H1 (cell line): ENCODE measurements around the gene IKZF1. TPM values are rescaled to one million over a fixed set of nuclear protein-coding genes. Genes with fewer than 3 reads are reported as not detected.

Experiments used
- PHF8 ChIP-seq: fragments of 200-600 bp; sonication (generic); conservative IDR thresholded peaks from 2 replicates; pipeline ENCODE4 v1.7.1; 2012; ENCODE audit warnings: low read depth, mild to moderate bottlenecking, inconsistent platforms, low read length, moderate library complexity
- TAF7 ChIP-seq: optimal IDR thresholded peaks from 2 replicates; pipeline ENCODE3; 2011; ENCODE audit warnings: low read depth, mild to moderate bottlenecking, inconsistent platforms, low read length, moderate library complexity, borderline replicate concordance
- polyA plus RNA-seq, 7 experiments: library from polyadenylated mRNA; depleted of rRNA in 3 of 7; stranded (reverse) in 5 of 7; unstranded in 2 of 7; fragments of >200 nt in 5 of 7; fragments of 200-250 nt in 2 of 7; gene quantifications; 1 replicate in 5 of 7; 2 replicates in 1 of 7; 4 replicates in 1 of 7; pipeline versions ENCODE4 v1.2.1 to v1.2.3, GENCODE V29; 2011 to 2013; ENCODE audit warnings: missing spikeins in 2 of 7, mixed read lengths in 2 of 7
- total RNA-seq: library from RNA; stranded (reverse); fragmentation: NEBNext Ultra II Directional; extraction: Animal tissue kit (Norgen Biotek cat#: 25700); gene quantifications from 2 replicates; pipeline ENCODE4 v1.2.1, GENCODE V29; 2021

IKZF1 gene
- total and polyA plus RNA-seq, 2 of the 8 experiments (the other 6 are each of a cell fraction or from before 2014, with no cell fraction given): 0.74 to 1.5 TPM

DNA sequence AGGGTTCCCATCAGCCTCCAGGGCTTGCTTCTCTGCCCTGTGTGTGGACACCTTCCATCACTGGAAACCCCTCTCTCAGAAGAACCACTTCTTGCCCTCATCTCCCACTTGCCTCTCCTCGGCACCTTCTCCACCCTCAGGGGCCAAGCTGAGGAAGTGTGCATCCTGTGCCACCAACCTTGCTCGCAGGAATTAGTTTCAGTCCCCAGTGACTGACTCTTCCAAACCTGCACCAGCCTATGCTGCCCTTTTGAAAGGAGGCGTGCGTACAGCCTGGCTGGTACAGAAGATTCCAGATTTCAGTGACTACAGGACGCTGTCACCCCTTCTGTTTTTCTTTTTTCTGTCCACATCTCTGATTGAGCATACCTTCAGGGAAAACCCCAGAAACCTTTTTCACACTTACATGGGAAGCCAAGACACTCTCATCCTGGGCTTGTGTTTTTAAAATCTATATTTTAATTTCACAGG lies 67.1 kb downstream of the IKZF1 start (continued):
- TF ChIP-seq PHF8 (no peak), TAF7 (no peak)
